Fibroblast of mammary gland (primary cell): Measurements from ENCODE around the gene HSDL1.

ENCODE experiments used
- DNase-seq: peaks from one replicate; pipeline ENCODE4 v3.0.0-alpha.2; 2010; ENCODE audit warnings: low read depth
- H3K4me3 ChIP-seq: 2 replicates; pipeline ENCODE4 v1.5.1; 2011; ENCODE audit warnings: low read depth, mild to moderate bottlenecking, low read length, moderate library complexity; ENCODE audit not compliant: control insufficient read depth
- CTCF ChIP-seq: conservative IDR thresholded peaks from 2 replicates; pipeline ENCODE4 v1.5.1; 2011; ENCODE audit warnings: low read depth, low read length, inconsistent platforms; ENCODE audit not compliant: control insufficient read depth, insufficient read depth

The HSDL1 gene

GRCh38 chr16:84079664-84080063 lies 65.3 kb downstream of the HSDL1 start:
- no peak for DNase-seq
- H3K4me3 ChIP-seq = no peak overlapping the region
- TF ChIP-seq CTCF = no peak

GRCh38 chr16:84075376-84075775 lies 69.6 kb downstream of the HSDL1 start:
- no peak for DNase-seq
- no peak for TF ChIP-seq CTCF
- H3K4me3 ChIP-seq = no peak overlapping the region

- TF ChIP-seq CTCF = no peak
- no peak for DNase-seq
- no peak overlapping the region for H3K4me3 ChIP-seq
These were observed 70.3 kb downstream of the HSDL1 start for GRCh38 chr16:84074721-84075120.
